Endodermal cell (in vitro differentiated cells): ENCODE results near the gene CALM3. TPM values are rescaled to one million over a fixed set of nuclear protein-coding genes. Genes with fewer than 3 reads are reported as not detected.

Experiments
- DNase-seq: peaks from one replicate; pipeline ENCODE4 v3.0.0-alpha.2; 2017
- H3K27ac ChIP-seq: 2 replicates; pipeline ENCODE4 v1.5.1; 2013; ENCODE audit warnings: mild to moderate bottlenecking, low read depth, low read length, moderate library complexity
- H3K27me3 ChIP-seq: 2 replicates; pipeline ENCODE4 v1.6.1; 2013; ENCODE audit warnings: mild to moderate bottlenecking, low read length, moderate library complexity; ENCODE audit not compliant: insufficient read depth, control insufficient read depth, poor library complexity, severe bottlenecking
- H3K36me3 ChIP-seq: 2 replicates; pipeline ENCODE4 v1.7.0; 2013; ENCODE audit warnings: mild to moderate bottlenecking, low read length, moderate library complexity; ENCODE audit not compliant: control insufficient read depth, insufficient read depth
- H3K4me1 ChIP-seq: one replicate; pipeline ENCODE4 v1.7.0; 2013; ENCODE audit warnings: low read length; ENCODE audit not compliant: control insufficient read depth, insufficient read depth
- H3K4me3 ChIP-seq: 2 replicates; pipeline ENCODE4 v1.5.1; 2013; ENCODE audit warnings: mild to moderate bottlenecking, low read length, moderate library complexity
- H3K9ac ChIP-seq: 2 replicates; pipeline ENCODE4 v1.6.1; 2013; ENCODE audit warnings: mild to moderate bottlenecking, low read length, moderate library complexity; ENCODE audit not compliant: poor library complexity, severe bottlenecking; ENCODE audit errors: extremely low read depth
- H3K9me3 ChIP-seq: 2 replicates; pipeline ENCODE4 v1.6.1; 2013; ENCODE audit warnings: mild to moderate bottlenecking, low read length, moderate library complexity; ENCODE audit not compliant: control insufficient read depth
- H3K27ac Mint-ChIP-seq: 2 replicates; pipeline ENCODE4 v1.8.0; 2020; ENCODE audit warnings: mixed read lengths
- H3K27me3 Mint-ChIP-seq: 2 replicates; pipeline ENCODE4 v1.8.0; 2021; ENCODE audit warnings: mild to moderate bottlenecking, mixed read lengths; ENCODE audit not compliant: insufficient read depth
- H3K36me3 Mint-ChIP-seq: 2 replicates; pipeline ENCODE4 v1.8.0; 2020; ENCODE audit warnings: low read depth, mixed read lengths
- H3K4me1 Mint-ChIP-seq: 2 replicates; pipeline ENCODE4 v1.8.0; 2020; ENCODE audit warnings: mixed read lengths
- H3K4me3 Mint-ChIP-seq: 2 replicates; pipeline ENCODE4 v1.8.0; 2020; ENCODE audit warnings: mild to moderate bottlenecking, moderate library complexity, mixed read lengths
- H3K9me3 Mint-ChIP-seq: 2 replicates; pipeline ENCODE4 v1.8.0; 2020; ENCODE audit warnings: mild to moderate bottlenecking, mixed read lengths
- CTCF ChIP-seq: fragments of 200-600 bp; sonication (generic); conservative IDR thresholded peaks from 2 replicates; pipeline ENCODE4 v1.5.0; 2021; ENCODE audit warnings: antibody characterized with exemption, mild to moderate bottlenecking
- WGBS, 2 experiments: methylation state at CpG; one replicate each; pipeline versions ENCODE4 v1.1.5 to v1.1.7; 2013; ENCODE audit warnings: missing lambda C conversion rate in 2 of 2, mixed read lengths in 1 of 2; ENCODE audit not compliant: insufficient coverage in 1 of 2, insufficient read length in 1 of 2; 5-methylcytosine and 5-hydroxymethylcytosine counted together
- total RNA-seq, 2 donors: library from RNA; stranded (reverse); fragmentation: NEBNext Ultra II Directional in 1 of 2; extraction: Animal tissue kit (Norgen Biotek cat#: 25700) in 1 of 2; gene quantifications; 2 replicates in 1 of 2; 3 replicates in 1 of 2; pipeline ENCODE4 v1.2.1, GENCODE V29; 2021

The CALM3 gene
- total RNA-seq, 2 donors from 2014 or later, result 564 to 573 TPM

- Mint-ChIP-seq H3K27me3 (no peaks in the 10 kb centered on the region), H3K36me3 (peaks cover 54% of the 10 kb centered on the region), H3K27ac (no peak overlapping the region), H3K9me3 (no peaks in the 10 kb centered on the region), H3K4me3 (no peak overlapping the region), H3K4me1 (peaks cover 13% of the 10 kb centered on the region)
- Histone ChIP-seq H3K4me3 (no peak overlapping the region), H3K9ac (no peak overlapping the region), H3K9me3 (no peaks in the 10 kb centered on the region), H3K27me3 (no peaks in the 10 kb centered on the region), H3K27ac (no peak overlapping the region), H3K4me1 (peaks cover 7% of the 10 kb centered on the region), H3K36me3 (peaks cover 56% of the 10 kb centered on the region)
- peak; percentile 18 for DNase-seq
- WGBS, 2 experiments, result 93 to 96% methylated on average over 9 of the region's 9 CpGs
- no peak for TF ChIP-seq CTCF
These were observed 7.0 kb downstream of the CALM3 start for GRCh38 chr19:46608178-46608577.

GRCh38 chr19:46608581-46609345, 7.6 kb downstream of the CALM3 start:
- peak; percentile 20 for DNase-seq
- H3K27me3 Mint-ChIP-seq, result no peaks in the 10 kb centered on the region
- Histone ChIP-seq H3K27me3 (no peaks in the 10 kb centered on the region), H3K27ac (no peak overlapping the region), H3K9ac (no peak overlapping the region), H3K9me3 (no peaks in the 10 kb centered on the region), H3K4me3 (no peak overlapping the region), H3K36me3 (peaks cover 56% of the 10 kb centered on the region), H3K4me1 (peaks cover 5% of the 10 kb centered on the region)
- WGBS, 2 experiments, result 95 to 99% methylated on average over 19 to 27 of the region's 27 CpGs
- peaks cover 54% of the 10 kb centered on the region for H3K36me3 Mint-ChIP-seq
- H3K4me1 Mint-ChIP-seq, result peaks cover 8% of the 10 kb centered on the region
- no peak overlapping the region for H3K4me3 Mint-ChIP-seq
- TF ChIP-seq CTCF, result no peak
- H3K9me3 Mint-ChIP-seq, result no peaks in the 10 kb centered on the region
- H3K27ac Mint-ChIP-seq, result no peak overlapping the region

GRCh38 chr19:46609511-46610412, 8.6 kb downstream of the CALM3 start:
- Histone ChIP-seq H3K27ac (peak overlapping the region; percentile 53), H3K27me3 (no peaks in the 10 kb centered on the region), H3K9ac (no peak overlapping the region), H3K4me1 (no peaks in the 10 kb centered on the region), H3K4me3 (no peak overlapping the region), H3K9me3 (no peaks in the 10 kb centered on the region), H3K36me3 (peaks cover 49% of the 10 kb centered on the region)
- no peaks in the 10 kb centered on the region for H3K27me3 Mint-ChIP-seq
- no peaks in the 10 kb centered on the region for H3K9me3 Mint-ChIP-seq
- no peak for TF ChIP-seq CTCF
- DNase-seq, result peak; percentile 38
- H3K4me1 Mint-ChIP-seq, result peaks cover 2% of the 10 kb centered on the region
- H3K27ac Mint-ChIP-seq, result no peak overlapping the region
- no peak overlapping the region for H3K4me3 Mint-ChIP-seq
- H3K36me3 Mint-ChIP-seq, result peaks cover 54% of the 10 kb centered on the region
- 93 to 96% methylated on average over 25 to 30 of the region's 30 CpGs for WGBS, 2 experiments
